Stimulated activated CD4-positive, alpha-beta T cell treated with anti-CD3 and anti-CD28 coated beads, Interleukin-2, amount 100 ng/mL, for 4 hours (primary cell): ENCODE measurements around the gene SCN10A.

Source experiments
- DNase-seq: peaks from one replicate; pipeline ENCODE4 v3.0.0-alpha.2; 2020; ENCODE audit warnings: low read depth

Gene SCN10A

DNA sequence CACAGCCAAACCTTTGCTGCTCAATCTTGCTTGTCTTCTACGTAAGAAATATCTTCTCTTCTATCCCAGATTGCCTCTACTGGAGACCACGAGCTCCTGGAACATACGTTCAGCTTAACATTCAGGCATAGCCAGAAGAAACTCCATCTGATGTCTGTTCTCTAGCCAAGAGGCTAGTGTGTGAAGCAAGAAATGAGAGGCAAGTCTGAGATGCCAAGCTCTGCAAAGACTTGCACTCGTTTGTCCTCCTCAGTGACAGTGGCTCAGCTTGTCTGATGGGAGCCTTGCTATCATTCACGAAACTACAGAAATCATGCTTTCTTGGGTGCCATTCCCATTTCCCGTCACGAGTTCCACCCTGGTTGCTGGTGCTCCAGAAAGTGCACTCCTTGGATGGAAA, at the start of gene SCN10A:
Gene SCN10A (minus strand): TSS at position 192 of the 400 bp plus-strand sequence. CDS start 22,207 bp downstream, outside the sequence.
- no peak for DNase-seq

DNA sequence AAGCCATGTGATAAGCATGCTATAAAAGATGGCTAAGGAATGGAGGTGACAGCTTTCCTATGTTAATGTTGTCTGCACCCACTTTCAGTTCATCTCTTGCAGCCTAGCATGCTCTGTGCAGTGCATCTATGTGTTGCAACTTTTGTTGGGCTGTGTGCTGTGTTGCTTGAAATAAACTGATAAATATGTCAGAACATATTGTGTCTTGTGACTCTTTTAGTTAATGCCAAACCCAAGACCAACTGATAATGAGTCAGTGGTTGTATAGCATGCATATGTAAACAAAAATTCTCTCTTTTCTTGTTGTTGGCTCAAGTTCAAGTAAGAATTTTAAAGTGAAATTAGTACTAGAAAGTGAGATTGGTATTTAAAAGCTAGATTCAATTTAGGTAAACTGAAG, 37.0 kb upstream of the SCN10A start:
- DNase-seq: no peak

DNA sequence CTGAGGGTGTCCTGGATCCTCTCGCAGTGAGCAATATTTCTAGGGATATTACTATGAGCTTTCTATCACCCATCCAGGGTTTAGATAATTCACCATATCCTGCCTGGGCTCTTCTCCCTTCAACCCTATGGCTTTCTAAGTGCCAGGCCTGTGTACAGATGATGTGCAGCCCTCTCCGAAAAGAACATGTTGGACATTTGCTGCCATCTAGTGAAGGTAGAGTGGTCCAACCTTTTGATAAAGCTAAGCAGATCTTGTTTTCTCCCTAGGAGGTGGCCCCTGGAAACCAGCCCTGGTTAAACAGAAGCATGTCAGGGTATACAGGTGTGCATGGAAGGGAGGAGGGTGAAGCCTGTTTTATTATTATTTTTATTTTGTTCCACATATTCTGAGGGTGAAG, 27.9 kb upstream of the SCN10A start:
- no peak for DNase-seq

DNA sequence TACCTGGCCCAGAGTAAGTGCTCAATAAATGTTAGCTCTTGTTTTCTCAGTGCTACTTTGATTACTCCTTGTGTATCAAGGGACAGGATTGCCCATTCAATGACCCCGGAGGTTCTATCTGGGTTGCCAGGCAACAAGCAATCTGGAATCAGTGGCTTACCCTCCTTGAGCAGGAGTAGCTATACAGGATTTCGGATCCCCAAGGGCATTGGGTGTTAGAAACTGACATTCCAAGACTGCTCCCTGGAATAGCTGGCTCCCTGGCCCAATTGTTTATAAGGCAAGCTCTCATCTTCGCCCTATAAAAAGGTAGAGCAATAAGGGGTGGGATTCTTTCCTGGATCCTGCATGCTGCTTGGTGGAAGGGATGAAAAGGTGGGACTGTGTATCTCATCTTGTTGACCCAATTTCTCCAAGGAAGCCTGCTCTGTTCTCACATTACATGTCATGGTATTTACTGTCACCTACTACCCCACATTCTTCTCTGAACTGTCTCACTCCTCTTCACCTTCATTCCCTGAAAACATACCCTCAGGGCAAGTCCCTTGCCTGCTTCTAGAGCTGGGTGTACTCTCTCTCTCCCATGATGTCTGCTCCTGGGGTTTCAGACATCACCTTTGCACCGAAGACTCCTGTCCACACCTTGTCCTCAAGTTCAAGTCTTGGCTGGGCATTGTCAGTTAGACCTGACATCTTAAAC, 26.4 kb upstream of the SCN10A start:
- no peak for DNase-seq

DNA sequence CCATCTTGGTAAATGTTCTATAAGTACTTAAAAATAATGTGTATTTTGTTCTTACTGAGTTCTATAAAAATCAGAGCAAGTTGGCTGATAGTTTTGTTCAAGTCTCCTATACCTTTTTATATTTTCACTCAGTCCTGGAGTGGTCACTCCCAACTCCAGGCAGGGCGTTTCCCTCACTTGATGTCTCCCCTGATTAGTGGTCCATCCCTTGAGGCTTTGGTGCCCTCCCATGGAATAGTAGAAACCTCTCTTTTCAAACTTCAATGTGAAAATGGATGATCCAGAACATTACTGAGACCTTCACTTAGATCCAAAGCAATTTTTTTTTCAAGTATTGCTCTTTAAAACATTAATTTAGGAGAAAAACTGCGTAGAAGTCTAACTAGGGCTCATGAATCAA, 25.0 kb upstream of the SCN10A start:
- no peak for DNase-seq

DNA sequence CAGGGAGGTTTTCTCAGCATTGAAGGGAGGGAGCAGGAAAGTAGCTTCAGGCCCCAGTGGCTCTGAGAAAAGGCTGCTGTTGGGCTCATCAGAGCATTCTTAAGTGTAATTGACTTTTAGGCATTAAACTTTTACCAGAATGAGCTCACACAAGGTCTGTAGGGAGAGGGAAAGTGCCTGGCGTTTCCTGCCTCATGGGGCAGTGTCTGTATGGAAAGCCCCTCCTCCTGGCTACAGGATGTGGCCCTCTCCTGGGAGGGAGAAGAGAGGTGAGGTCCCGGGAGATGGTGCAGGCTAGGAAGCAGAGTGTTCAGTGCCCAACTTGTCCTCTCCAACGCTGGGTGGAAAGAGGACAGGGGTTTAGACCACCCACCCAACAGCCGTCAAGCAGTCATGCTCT, 21.3 kb upstream of the SCN10A start:
- no peak for DNase-seq

DNA sequence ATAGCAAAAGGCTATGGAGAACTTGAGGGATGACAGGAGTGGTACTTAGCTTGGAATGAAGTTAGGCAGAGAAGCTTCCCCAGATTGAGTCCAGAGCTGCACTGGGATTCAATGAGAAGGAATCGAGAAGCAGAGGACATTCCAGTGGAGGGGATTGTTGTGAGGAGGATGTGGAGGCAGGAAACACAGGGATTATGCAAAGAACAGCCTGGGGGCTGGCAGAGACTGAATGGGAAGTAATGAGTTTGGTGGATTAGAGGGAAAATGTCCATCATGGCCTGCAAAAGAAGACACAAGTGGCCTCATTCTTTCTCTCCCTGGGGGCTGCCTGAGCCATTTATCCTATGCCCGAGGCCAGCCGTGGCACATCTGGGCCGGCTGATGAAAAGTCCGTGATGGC, 20.5 kb upstream of the SCN10A start:
- DNase-seq: no peak

DNA sequence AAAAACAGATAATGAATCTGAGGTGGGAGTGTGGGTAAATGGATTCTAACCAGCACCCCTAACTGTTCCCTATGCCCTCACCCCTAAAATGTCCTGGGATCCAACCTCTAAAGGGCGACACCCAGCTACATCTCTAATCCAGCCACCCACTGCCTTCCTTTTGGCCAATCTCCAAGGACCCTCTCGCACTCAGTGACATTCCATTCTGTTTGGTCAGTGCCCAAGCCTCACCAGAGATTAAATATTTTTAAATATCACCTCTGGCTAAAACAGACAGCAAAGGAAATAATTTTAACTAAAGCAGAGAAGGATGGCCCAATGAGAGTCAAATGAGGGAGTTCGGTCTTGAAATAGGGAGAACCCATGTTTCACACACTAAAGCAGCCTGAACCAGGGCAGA, 19.9 kb upstream of the SCN10A start:
- no peak for DNase-seq

DNA sequence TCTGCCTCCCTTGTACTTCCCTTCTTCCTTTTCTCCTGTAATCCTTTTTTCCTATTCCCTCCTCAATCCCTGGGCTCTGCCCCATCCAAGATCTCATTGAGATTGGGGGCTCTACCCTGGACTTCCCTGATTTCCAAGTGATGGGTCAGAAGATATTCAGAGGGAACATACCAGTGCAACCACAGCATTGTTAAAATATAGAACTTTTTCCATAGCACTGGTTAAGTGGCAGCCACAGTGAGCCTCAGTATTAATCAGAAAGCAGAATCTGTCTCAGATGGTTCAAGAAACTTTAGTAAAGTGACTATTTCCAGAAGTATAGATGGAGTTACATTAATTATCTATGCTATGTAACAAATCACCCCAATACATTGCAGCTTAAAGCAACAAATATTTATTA, 18.7 kb upstream of the SCN10A start:
- DNase-seq: no peak

DNA sequence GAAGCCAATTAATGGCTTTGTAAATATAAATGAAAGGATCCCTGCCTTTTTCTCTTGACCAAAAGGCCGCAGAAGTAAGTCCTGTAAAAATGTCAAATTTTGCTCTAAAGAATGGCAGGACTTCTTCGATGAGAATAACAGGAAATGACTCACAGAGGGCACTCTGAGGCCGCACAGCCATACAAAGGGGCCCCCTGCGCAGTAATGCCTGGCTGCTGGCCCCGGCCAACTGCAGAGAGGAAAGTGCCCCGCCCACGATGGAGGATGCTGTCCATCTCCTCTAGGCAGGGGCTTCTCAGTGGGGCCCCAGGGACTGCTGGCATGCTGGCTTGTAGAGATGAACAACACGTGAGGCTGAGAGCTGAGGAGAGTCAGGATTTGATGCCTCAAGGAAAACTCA, 18.1 kb upstream of the SCN10A start:
- no peak for DNase-seq

DNA sequence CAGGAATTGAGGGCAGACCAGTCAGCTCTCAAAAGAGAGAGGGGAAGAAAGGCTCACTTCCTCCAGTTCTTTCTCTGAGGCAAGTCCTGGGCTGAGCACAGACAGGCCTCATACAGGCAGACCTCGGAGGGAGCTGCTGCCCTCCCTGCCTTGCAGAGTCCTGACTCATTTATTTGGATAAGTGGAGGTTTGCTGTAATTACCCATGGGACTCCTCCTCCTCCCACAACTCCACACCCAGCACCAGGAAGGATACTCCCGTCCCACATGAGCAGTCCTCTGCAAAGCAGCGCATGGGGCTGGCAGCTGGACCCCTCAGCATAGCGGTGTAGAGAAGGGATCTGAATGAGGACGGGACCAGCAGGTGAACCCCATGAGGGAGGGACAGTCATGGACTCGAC, 13.4 kb upstream of the SCN10A start:
- DNase-seq: no peak

DNA sequence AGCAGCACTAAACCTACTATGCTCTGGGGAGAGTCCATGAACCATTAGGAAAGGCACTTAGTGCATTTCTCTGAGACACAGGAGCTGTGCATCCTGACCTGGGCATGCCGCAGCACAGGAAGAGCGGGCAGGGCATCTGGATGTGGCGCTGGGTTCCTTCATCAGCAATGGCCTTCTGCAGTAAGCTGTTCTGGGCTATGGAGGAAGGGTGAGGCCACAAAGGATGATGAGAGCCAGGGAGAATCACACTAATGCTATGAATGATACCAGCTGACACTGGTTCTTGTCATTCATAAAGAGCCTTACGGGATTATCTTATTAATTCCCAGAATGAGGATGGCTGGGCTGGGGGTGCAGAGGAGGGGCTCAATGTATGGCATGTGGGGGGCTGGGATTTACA, 12.7 kb upstream of the SCN10A start:
- DNase-seq: no peak

DNA sequence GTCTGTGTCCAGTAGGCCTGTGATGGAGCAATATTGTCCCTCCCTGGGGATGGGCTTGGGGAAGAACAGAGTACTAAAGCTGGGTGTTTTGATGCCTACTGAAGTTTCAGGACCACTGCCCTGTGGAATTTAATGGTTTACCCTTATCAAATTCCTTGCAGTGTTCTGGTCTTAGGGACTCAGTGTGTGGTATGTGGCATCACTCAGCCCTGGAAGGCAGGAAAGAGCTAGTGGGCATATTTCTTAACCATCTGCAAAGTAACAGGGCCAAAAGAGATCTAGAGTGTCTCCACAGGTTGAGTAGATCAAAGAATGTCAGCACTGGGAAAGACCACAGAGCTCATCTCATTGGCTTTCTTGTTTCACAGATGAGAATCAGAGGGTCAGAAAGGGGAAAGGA, 11.8 kb upstream of the SCN10A start:
- no peak for DNase-seq

DNA sequence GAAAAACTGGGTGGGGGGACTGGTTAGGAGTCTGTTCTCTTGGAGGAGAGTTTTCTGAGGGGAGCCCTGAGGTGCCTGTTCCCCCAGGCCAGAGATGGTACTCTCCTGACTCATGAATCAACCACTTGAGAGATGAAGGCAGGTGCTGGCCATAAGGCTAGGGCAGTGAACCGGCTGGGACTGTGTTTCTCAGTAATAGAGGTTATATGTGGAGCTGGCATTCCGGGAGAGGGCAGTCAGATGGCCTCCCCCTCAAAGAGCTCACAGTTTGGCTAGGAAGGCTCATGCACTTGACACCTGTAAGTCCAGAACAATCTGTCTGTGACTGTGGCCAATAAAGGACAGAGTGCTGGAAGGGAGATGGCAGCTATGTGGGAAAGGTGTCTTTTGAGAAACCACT, 10.0 kb upstream of the SCN10A start:
- DNase-seq: no peak

DNA sequence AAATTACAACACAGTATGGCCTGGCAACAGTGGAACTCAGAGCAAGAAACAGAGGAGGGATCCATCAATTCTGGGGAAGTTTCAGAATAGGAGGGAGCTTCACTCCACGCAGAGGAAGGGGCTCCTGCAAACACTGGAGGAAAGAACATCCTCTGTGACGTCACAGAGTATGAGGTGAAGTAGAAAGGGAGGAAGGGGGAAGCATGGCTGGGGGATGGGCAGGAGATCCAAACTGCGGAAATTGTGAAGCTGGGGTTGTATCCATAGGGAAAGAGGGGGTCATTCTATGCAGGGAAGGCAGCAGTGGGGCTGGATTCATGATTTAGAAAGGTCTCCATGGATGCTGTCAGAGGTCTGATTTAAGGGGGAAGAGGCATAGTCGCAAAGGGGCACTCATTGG, 8.3 kb upstream of the SCN10A start:
- DNase-seq: no peak

DNA sequence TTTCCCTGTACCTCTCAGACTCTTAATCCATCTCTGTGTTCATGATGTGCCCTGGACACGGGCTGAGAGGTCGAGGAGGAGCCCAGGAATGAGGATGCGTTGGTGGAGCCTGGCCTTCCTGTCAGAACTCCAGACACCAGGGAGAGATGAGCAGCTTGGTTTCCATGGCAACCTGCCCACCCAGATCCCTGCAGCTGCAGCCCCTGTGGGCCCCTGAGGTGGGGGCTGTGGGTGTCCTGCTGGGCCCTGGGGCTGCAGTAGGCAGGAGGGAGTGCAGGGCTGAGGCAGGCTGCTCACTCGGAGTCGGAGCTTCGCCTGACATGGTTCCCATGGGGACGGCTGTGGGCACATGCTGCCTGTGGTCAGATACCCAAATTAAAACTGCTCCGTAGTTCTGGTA, 7.7 kb upstream of the SCN10A start:
- no peak for DNase-seq

DNA sequence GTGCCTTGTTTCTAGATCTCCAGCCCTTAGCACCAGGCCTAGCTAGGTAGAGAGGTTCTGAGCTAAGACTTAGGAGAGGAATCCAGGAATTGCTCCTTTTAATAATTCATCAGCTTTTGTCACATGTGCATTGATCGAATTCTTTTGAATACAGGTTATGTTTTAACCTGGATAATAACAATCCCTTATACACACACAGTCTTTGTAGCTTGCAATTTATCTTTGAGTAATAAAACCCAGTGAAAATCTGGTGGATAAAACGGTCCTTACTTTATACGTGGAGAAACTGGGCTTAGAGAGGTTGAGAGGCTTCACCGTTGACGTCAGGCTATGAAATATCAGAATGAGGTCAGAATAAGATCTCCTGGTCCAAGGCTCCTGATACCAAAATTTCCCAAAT, 7.2 kb upstream of the SCN10A start:
- no peak for DNase-seq

DNA sequence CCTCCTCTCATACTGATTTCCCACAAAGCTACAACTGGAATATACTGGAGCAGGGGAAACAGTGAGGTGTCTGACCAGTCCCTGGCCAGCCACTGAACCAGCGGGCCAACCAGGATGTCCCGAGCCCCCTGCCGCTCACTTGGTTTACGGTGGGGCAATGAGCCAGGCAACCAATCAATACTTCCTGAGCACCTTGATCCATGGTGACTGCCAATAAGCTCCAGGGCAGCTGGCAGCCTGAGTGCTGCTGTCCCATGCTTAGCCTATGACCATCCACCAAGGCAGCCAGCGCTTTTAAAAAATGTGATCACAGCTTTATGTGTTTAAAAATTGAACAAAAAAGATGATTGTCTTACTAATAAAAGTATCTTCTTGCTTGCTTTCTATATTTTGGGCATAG, 4.2 kb downstream of the SCN10A start:
- DNase-seq: no peak

DNA sequence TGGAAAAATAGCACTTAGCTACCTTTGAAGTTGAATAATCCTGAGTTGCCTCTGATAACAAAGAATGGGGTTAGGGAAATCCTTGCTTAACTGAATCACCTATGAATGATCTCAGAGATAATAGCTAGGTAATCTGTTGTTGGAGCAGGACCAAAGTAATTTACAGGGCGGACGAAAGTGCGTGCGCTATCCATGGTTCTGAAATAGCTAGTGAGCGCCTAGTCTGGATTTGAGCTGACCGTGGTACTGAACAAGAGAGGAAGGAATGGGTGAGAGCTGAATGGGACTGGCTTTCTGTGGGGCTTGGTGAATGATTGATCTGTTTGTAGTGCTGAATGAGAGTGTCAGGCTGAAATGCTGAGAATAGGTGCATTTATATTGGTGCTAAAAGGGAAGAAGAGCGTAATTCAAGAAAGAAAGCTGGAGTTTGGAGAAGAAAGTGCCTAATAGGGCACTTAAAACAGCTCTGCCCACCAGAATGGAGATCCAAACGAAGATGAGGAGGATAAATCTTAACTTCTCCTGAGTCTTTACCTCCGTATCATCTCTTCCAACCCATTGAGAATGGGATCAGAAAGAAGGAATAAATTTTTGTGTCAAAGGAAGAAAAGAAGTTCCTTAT, 10.1 kb downstream of the SCN10A start:
- DNase-seq: no peak

DNA sequence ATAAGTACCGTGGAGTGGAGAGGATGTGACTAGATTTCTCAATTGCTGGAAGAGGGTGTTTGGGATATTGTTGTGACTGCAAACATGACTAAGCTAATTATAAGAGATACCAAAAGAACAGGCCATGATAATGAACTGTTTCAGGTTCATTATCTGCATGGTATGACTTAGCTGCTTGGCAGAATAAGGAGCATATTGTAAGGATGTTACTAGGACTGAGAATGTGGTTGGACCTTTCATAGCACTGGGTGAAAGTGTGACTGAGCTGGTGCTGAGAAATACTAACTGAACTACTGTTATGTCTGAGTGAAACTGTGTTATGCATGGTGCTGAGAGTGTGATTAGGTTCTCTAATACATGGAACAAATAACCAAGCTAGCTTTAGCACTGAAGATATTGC, 11.0 kb downstream of the SCN10A start:
- no peak for DNase-seq

DNA sequence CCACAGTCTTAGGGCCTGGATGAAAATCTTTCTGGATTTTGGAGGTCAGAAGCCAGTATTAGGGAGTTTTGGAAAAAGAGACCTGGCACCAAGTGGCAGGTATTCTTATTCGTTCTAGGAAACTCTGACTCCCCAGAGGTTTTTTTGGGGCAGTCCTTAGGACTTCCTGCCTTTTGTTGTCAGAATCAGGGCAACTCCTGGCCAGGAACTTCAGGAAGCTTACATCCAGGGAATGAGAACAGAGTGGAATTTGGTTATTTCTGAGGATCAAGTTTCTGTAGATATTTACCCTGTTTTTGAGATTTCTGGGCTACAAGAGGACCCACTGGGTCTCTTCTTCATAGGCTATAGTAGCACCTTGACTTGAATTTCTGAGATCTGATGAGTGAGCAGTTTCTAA, 15.5 kb downstream of the SCN10A start:
- no peak for DNase-seq

DNA sequence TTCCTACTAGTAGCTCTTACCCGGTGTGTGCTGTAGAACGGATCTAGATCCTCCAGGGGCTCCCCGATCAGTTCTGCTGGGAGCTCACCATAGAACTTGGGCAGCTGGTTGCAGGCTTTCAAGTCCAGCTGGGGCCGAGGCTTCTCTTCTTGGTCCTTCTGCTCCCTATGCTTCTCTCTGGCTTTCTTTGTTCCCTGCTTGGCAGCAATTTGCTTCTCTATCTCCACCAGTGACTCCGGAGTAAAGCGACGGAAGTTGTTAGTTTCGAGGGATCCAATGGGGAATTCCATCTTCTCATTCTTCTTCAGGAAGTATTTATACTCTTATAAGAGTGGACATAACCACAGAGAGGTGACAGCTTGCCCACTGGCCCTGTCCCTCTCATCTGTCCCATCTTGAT, 22.3 kb downstream of the SCN10A start:
- no peak for DNase-seq

DNA sequence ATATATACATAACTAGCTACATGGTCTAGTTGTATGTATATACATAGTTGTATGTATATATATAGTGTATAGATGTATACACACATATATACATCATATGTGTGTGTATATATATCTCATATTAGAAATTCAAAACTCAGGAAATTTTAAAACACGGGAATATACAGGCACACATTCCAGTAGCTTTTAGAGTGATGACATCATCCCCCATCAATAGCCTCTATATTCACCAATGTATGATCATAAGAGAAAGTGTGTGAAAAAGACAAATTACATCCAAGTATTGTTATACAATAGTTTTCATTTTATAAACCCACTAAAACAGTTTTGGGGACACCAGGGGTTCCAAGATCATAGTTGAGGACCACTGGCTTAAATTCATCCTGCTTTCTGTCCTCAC, 23.0 kb downstream of the SCN10A start:
- DNase-seq: no peak

DNA sequence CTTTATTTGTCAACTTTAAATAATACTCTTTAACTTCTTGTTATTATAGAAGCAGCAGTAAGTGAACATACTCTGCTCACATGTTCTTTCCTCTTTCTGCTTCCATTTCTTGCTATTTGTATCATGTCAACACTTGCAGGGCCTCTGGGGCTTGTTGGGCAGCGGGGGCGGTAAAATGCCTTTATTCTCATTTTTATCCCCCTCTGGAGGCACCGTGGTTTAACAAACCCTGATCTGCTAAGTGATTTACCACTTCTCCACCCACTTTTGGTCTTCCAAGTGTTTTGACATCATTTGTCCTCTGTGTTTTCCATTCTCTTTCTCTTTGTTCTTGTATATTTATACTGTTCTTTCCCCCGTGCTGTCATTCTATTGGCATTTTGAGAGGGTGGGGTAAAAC, 33.9 kb downstream of the SCN10A start:
- no peak for DNase-seq
